ENCODE measurements around the gene ZNRF3.

DNA sequence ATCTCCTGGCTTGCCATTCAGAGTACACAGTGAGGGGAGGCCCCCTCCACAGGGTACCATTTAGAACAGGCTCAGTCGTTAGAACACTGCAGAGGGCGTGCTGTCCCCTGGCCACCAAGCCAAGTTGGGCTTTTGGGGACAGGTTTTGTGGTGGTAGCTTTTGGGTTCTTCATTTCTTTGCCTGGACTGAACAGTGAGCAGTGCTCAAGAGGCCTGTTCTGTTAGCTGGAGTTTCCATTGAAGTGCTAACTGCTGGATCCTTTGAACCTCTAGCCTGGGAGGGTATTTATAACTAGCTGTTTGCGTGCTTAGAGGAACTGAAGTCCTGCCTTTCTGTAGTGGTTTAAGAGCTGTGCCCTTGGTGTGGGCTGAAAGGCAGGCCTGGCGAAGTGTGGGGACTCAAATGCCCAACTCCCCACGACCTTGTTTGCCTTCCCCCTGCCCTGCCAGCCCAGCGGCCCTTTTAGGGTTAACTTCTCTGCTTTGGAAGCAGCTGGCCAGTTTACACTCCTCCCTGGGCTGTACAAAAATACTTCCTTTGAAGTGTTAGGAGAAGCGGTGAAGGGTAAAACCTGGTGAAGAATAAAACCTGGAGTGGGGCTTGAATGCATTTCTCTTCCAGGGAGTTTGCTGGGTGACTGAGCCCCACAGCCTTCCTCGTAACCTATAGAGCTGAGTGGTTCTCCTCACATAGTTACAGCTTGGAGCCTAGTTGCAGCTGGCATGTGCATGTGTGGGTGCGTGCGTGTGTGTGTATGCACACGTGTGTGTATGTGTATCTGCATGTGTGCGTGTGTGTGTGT, 34.6 kb downstream of the ZNRF3 start:
- TF ChIP-seq EZH2phosphoT487 (IDR thresholded peaks at IDR 0.05; ENCODE audit: insufficient read depth, low read depth) (no peak), EZH2 (IDR thresholded peaks at IDR 0.05; ENCODE audit: insufficient read depth, poor library complexity, severe bottlenecking) (no peak)
